ENCODE data around the gene SIGLECL1. TPM values are rescaled to one million over a fixed set of nuclear protein-coding genes. Genes with fewer than 3 reads are reported as not detected.

The SIGLECL1 gene
- total RNA-seq, 4 donors from 2014 or later, result not detected

DNA sequence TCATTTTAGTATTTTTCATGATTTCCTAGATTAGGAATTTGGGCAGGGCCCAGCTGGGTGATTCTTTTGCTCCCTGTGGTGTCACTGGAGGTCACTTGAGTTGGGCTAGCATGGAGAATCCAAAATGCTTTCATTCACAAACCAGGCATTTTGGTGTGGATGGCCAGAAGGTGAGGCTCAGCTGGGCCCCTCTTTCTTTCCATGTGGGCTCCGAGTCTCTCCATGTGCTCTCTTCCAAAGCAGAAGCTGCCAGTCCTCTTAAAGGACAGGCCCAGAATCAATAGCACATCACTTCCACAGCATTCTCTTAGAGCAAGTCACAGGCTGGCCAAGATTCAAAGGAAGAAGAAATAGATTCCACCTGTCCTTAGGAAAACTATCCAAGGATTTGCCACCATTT is 38.8 kb downstream of the SIGLECL1 start:
- TF ChIP-seq, protein P1, sequence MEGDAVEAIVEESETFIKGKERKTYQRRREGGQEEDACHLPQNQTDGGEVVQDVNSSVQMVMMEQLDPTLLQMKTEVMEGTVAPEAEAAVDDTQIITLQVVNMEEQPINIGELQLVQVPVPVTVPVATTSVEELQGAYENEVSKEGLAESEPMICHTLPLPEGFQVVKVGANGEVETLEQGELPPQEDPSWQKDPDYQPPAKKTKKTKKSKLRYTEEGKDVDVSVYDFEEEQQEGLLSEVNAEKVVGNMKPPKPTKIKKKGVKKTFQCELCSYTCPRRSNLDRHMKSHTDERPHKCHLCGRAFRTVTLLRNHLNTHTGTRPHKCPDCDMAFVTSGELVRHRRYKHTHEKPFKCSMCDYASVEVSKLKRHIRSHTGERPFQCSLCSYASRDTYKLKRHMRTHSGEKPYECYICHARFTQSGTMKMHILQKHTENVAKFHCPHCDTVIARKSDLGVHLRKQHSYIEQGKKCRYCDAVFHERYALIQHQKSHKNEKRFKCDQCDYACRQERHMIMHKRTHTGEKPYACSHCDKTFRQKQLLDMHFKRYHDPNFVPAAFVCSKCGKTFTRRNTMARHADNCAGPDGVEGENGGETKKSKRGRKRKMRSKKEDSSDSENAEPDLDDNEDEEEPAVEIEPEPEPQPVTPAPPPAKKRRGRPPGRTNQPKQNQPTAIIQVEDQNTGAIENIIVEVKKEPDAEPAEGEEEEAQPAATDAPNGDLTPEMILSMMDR (IDR thresholded peaks at IDR 0.05), result no peak
- DNase-seq (ENCODE audit: low spot score), result no peak
- no peak for ATAC-seq (ENCODE audit: low FRiP score)

- DNase-seq (ENCODE audit: low spot score) (no peak), ATAC-seq (ENCODE audit: low FRiP score) (no peak)
- TF ChIP-seq, protein P1 (IDR thresholded peaks at IDR 0.05), result no peak
These were observed 42.1 kb downstream of the SIGLECL1 start for GRCh38 chr19:51292971-51293370.

DNA sequence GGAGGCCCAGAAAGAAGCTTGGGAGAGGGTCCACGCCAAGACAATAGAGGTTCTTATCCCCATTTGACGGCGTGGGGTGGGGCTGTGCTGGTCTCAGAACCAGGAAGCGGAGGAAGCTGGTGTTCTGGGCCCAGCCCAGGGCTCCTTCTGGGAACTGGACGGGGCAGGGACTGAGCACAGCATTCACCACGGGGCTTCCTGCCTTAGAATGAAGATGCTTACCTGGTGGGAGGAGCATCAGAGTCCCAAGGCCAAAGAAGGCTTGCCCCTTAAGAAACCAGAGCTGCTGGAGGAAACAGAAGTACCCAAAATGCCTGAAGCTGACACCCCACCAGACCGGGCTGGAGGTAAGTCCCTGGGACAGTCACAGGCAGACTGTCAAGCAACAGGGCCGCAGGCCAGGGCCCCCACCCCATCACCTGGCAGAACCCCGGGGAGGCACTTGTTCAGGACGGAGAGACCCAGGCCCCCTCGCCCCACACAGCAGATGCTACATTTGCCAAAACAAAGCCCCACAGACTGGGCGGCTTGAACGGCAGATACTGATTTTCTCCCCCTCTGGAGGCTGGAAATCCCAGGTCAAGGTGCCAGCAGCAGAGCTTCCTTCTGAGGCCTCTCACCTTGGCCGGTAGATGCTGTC is 42.8 kb downstream of the SIGLECL1 start:
- ATAC-seq (ENCODE audit: low FRiP score) (no peak), DNase-seq (ENCODE audit: low spot score) (no peak)
- TF ChIP-seq, protein P1 (IDR thresholded peaks at IDR 0.05), result no peak

DNA sequence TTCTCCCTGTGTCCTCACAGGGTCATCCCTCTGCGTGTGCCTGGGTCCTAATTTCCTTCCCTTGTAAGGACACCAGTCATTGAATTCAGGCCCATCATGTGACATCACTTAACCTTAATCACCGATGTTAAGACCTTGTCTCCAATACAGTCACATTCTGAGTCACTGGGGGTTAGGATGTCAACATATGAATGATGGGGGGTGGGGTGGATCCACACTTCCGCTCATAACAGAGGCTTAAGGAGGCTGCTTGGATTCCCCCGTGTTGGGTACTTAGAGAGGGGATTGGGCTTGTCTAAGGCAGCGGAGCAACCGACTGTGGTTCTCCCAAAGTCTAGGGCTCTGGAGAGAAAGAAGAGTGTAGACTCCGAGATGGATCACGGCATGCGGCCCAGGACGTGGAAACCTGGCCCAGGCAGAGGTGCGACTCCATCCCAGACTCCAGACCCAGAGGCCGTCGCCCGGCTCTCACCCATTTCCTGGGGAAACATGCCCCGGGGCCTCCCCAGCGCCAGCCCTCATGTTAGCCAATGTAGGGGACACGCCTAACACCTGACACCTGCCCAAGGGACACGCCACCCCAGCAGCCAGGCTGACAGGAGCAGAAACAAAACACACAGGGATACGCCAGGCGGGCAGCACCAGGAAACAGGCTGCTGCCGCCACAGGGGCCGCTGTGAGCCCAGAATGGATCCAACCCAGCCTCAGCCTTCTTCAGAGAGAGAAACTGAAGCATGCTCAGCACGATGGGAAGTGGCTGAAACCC is 43.5 kb downstream of the SIGLECL1 start:
- TF ChIP-seq, protein P1 (IDR thresholded peaks at IDR 0.05), result no peak
- no peak for DNase-seq (ENCODE audit: low spot score)
- ATAC-seq (ENCODE audit: low FRiP score), result no peak

- DNase-seq (ENCODE audit: low spot score) (no peak), ATAC-seq (ENCODE audit: low FRiP score) (no peak)
- TF ChIP-seq, protein P1 (IDR thresholded peaks at IDR 0.05), result no peak
These were observed 44.1 kb downstream of the SIGLECL1 start for GRCh38 chr19:51294977-51295375.

GRCh38 chr19:51295382-51296126 is 44.7 kb downstream of the SIGLECL1 start:
- TF ChIP-seq, protein P1 (IDR thresholded peaks at IDR 0.05), result no peak
- ATAC-seq (ENCODE audit: low FRiP score), result no peak
- no peak for DNase-seq (ENCODE audit: low spot score)
